ENCODE results near the gene FAM81A. TPM values are rescaled to one million over a fixed set of nuclear protein-coding genes. Genes with fewer than 3 reads are reported as not detected.
"Not testable (repeated sequence)": the region's sequence is repeated elsewhere in the genome, so short reads cannot be mapped to it uniquely, and the experiment has no call there.

Gene FAM81A
- total and polyA plus RNA-seq, 12 donors = 0.08 to 0.96 (median 0.28) TPM; not detected in 4

DNA sequence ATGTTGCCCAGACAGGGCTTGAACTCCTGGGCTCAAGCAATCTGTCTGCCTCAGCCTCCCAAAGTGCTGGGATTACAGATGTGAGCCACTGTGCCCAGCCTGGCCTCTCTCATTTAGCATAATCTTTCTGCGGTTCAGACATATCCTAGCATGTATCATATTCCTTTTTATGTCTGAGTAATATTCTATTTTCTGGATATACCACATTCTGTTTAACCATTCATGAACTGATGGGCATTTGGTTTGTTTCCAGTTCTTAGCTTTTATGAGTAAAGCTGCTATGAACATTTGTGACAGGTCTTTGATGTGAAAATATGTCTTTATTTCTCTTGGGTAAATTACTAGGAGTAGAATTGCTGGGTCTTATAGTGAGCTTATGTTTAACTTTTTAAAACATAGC lies 23.5 kb downstream of the FAM81A start:
- no peak for DNase-seq
- H3K27ac ChIP-seq = no peak overlapping the region
- TF ChIP-seq, protein P1, sequence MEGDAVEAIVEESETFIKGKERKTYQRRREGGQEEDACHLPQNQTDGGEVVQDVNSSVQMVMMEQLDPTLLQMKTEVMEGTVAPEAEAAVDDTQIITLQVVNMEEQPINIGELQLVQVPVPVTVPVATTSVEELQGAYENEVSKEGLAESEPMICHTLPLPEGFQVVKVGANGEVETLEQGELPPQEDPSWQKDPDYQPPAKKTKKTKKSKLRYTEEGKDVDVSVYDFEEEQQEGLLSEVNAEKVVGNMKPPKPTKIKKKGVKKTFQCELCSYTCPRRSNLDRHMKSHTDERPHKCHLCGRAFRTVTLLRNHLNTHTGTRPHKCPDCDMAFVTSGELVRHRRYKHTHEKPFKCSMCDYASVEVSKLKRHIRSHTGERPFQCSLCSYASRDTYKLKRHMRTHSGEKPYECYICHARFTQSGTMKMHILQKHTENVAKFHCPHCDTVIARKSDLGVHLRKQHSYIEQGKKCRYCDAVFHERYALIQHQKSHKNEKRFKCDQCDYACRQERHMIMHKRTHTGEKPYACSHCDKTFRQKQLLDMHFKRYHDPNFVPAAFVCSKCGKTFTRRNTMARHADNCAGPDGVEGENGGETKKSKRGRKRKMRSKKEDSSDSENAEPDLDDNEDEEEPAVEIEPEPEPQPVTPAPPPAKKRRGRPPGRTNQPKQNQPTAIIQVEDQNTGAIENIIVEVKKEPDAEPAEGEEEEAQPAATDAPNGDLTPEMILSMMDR (IDR thresholded peaks at IDR 0.05) = no peak
- TF ChIP-seq POLR2A (IDR thresholded peaks at IDR 0.05) = no peak
- H3K4me1 ChIP-seq (replicated peaks in 1 of 2) = no peaks in the 10 kb centered on the region
- no peaks in the 10 kb centered on the region for H3K36me3 ChIP-seq (replicated peaks in 1 of 2)
- WGBS, 4 donors = 92 to 100% (median 98%) methylated on average over 1 of the region's 1 CpG
- H3K9me3 ChIP-seq (replicated peaks in 1 of 3) = no peaks in the 10 kb centered on the region
- H3K4me3 ChIP-seq = no peak overlapping the region
- intact Hi-C loops (cut with DNase I) = no loop called here
- no peaks in the 10 kb centered on the region for H3K27me3 ChIP-seq

- Histone ChIP-seq H3K4me1 (replicated peaks in 1 of 2) (no peaks in the 10 kb centered on the region), H3K4me3 (no peak overlapping the region), H3K27ac (no peak overlapping the region), H3K27me3 (no peaks in the 10 kb centered on the region), H3K9me3 (replicated peaks in 1 of 3) (no peaks in the 10 kb centered on the region), H3K36me3 (replicated peaks in 1 of 2) (no peaks in the 10 kb centered on the region)
- TF ChIP-seq, protein P1 (IDR thresholded peaks at IDR 0.05) = no peak
- no peak for TF ChIP-seq POLR2A (IDR thresholded peaks at IDR 0.05)
- WGBS, 4 donors = 59 to 74% (median 64%) methylated on average over 5 of the region's 5 CpGs
- no peak for DNase-seq
- intact Hi-C loops (cut with DNase I) = no loop called here
Observed at GRCh38 chr15:59473226-59473625, 35.2 kb downstream of the FAM81A start.

DNA sequence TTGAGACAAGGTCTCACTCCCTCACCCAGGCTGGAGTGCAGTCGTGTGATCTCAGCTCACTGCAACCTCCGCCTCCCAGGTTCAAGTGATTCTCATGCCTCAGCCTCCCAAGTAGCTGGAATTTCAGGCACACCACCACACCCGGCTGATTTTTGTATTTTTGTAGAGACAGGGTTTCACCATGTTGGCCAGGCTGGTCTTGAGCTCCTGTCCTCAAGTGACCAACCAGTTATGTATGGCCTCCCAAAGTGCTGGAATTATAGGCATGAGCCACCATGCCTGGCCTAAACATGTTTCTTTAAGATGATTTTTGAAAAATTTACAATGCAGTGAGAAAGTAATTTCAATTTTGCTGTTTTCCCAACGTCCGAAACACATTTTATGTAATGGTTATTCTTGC lies 37.2 kb downstream of the FAM81A start:
- H3K36me3 ChIP-seq (replicated peaks in 1 of 2); DNase-seq; H3K9me3 ChIP-seq (replicated peaks in 1 of 3); H3K27me3 ChIP-seq; H3K27ac ChIP-seq; H3K4me1 ChIP-seq (replicated peaks in 1 of 2); intact Hi-C loops (cut with DNase I); H3K4me3 ChIP-seq: not testable (repeated sequence)
- 89 to 95% (median 91%) methylated on average over 5 of the region's 5 CpGs for WGBS, 4 donors

GRCh38 chr15:59484399-59484798 lies 46.4 kb downstream of the FAM81A start:
- DNase-seq = no peak
- H3K4me1 ChIP-seq (replicated peaks in 1 of 2) = no peaks in the 10 kb centered on the region
- no peaks in the 10 kb centered on the region for H3K36me3 ChIP-seq (replicated peaks in 1 of 2)
- WGBS, 4 donors = 87 to 97% (median 95%) methylated on average over 4 of the region's 4 CpGs
- no peaks in the 10 kb centered on the region for H3K9me3 ChIP-seq (replicated peaks in 1 of 3)
- no peak for TF ChIP-seq POLR2A (IDR thresholded peaks at IDR 0.05)
- TF ChIP-seq, protein P1 (IDR thresholded peaks at IDR 0.05) = no peak
- no peak overlapping the region for H3K4me3 ChIP-seq
- H3K27me3 ChIP-seq = no peaks in the 10 kb centered on the region
- H3K27ac ChIP-seq = no peak overlapping the region
- intact Hi-C loops (cut with DNase I) = no loop called here

GRCh38 chr15:59485036-59485435 lies 47.0 kb downstream of the FAM81A start:
- H3K27ac ChIP-seq = no peak overlapping the region
- WGBS, 4 donors = 86 to 96% (median 90%) methylated on average over 3 to 4 of the region's 4 CpGs
- intact Hi-C loops (cut with DNase I) = no loop called here
- no peak overlapping the region for H3K4me3 ChIP-seq
- no peaks in the 10 kb centered on the region for H3K9me3 ChIP-seq (replicated peaks in 1 of 3)
- H3K27me3 ChIP-seq = no peaks in the 10 kb centered on the region
- H3K4me1 ChIP-seq (replicated peaks in 1 of 2) = no peaks in the 10 kb centered on the region
- DNase-seq = no peak
- TF ChIP-seq, protein P1 (IDR thresholded peaks at IDR 0.05) = no peak
- TF ChIP-seq POLR2A (IDR thresholded peaks at IDR 0.05) = no peak
- H3K36me3 ChIP-seq (replicated peaks in 1 of 2) = no peaks in the 10 kb centered on the region

DNA sequence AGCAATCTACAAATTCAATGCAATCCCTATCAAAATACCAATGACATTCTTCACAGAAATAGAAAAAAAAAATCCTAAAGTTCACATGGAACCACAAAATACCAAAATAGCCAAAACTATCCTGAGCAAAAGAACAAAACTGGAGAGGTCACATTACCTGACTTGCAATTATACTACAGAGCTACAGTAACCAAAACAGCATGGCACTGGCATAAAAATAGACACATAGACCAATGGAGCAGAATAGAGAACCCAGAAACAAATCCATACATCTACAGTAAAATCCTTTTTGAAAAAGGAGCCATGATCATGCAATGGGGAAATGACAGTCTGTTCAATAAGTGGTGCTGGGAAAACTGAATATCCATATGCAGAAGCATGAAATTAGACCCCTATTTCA lies 51.5 kb downstream of the FAM81A start:
- H3K4me3 ChIP-seq; H3K4me1 ChIP-seq (replicated peaks in 1 of 2); DNase-seq; H3K27me3 ChIP-seq; H3K27ac ChIP-seq; H3K9me3 ChIP-seq (replicated peaks in 1 of 3); H3K36me3 ChIP-seq (replicated peaks in 1 of 2); intact Hi-C loops (cut with DNase I): not testable (repeated sequence)
